Left lung (tissue), 10 donors: ENCODE measurements around the gene KLHL18. TPM values are rescaled to one million over a fixed set of nuclear protein-coding genes. Genes with fewer than 3 reads are reported as not detected.
A peak's percentile ranks its signal among the peaks of the same experiment; 100 is the strongest.
"Not testable (repeated sequence)": the region's sequence is repeated elsewhere in the genome, so short reads cannot be mapped to it uniquely, and the experiment has no call there.

Experiments used
- ATAC-seq: fragments of 200-7000 bp; cut with Tn5 transposase; one replicate; pipeline ENCODE4 v1.9.1; 2020; ENCODE audit warnings: moderate library complexity
- DNase-seq, 4 donors: peaks; one replicate each; pipeline ENCODE4 v3.0.0-alpha.2; 2013 to 2020
- H3K27ac ChIP-seq, 2 donors: fragments of 200-600 bp; sonication (generic) in 1 of 2; one replicate each; pipeline versions ENCODE4 v1.5.0 to v1.8.0; 2020 to 2021
- H3K27me3 ChIP-seq, 2 donors: fragments of 200-600 bp; sonication (generic) in 1 of 2; one replicate each; pipeline versions ENCODE4 v1.5.0 to v1.8.0; 2020 to 2021
- H3K36me3 ChIP-seq, 2 donors: fragments of 200-600 bp; sonication (generic) in 1 of 2; one replicate each; pipeline versions ENCODE4 v1.5.0 to v1.8.0; 2020 to 2021
- H3K4me1 ChIP-seq, 2 donors: fragments of 200-600 bp; one replicate each; pipeline ENCODE4 v1.8.0; 2021
- H3K4me3 ChIP-seq, 2 donors: fragments of 200-600 bp; sonication (generic) in 1 of 2; one replicate each; pipeline versions ENCODE4 v1.5.0 to v1.8.0; 2020 to 2021; ENCODE audit warnings: mild to moderate bottlenecking in 1 of 2
- H3K9me3 ChIP-seq, 2 donors: fragments of 200-600 bp; sonication (generic) in 1 of 2; one replicate each; pipeline versions ENCODE4 v1.5.0 to v1.8.0; 2020 to 2021
- CTCF ChIP-seq, 2 donors: fragments of 200-600 bp; sonication (generic) in 1 of 2; IDR thresholded peaks; one replicate each; pipeline versions ENCODE4 v1.5.0 to v1.8.0; 2021; ENCODE audit warnings: antibody characterized with exemption in 2 of 2
- intact Hi-C, 2 donors: fragments of 100-400 bp; cut with DNase I; formaldehyde crosslinking; loops; one replicate each; pipeline versions ENCODE4 v1.11.2 to v1.14.2; 2022
- polyA plus RNA-seq, 6 donors: library from polyadenylated mRNA; unstranded; fragments of 120-200 nt; gene quantifications; one replicate each; pipeline ENCODE4 v1.2.1, GENCODE V29; 2013; ENCODE audit not compliant: insufficient read length in 6 of 6
- total RNA-seq, 2 donors: library from RNA; stranded (reverse); fragmentation: NEBNext Ultra II Directional; extraction: Animal tissue kit (Norgen Biotek cat#: 25700); gene quantifications; one replicate each; pipeline ENCODE4 v1.2.1, GENCODE V29; 2021
- donor health status: DM: no; HTN: yes; CAD: no.
- donor health status: DM: no; HTN: no; CAD: no.

The KLHL18 gene
- total and polyA plus RNA-seq, 8 donors = 11.9 to 29.5 (median 13.7) TPM

GRCh38 chr3:47362701-47363100 is 80.0 kb downstream of the KLHL18 start:
- no peaks in the 10 kb centered on the region for H3K27me3 ChIP-seq
- no peak for DNase-seq
- H3K36me3 ChIP-seq = peaks cover 0 to 3% of the 10 kb centered on the region in 2 donors
- H3K4me1 ChIP-seq = peaks cover 0 to 29% of the 10 kb centered on the region in 2 donors
- H3K4me3 ChIP-seq = no peak overlapping the region
- intact Hi-C loops = no loop called here
- H3K27ac ChIP-seq = peak overlapping the region in 1 of 2 donors; percentile 79
- no peak for TF ChIP-seq CTCF (IDR thresholded peaks at IDR 0.05)
- H3K9me3 ChIP-seq = peaks cover 0 to 25% of the 10 kb centered on the region in 2 donors
- ATAC-seq = peak; percentile 30

GRCh38 chr3:47365213-47366153 is 82.7 kb downstream of the KLHL18 start:
- Histone ChIP-seq H3K27me3 (no peaks in the 10 kb centered on the region), H3K36me3 (no peaks in the 10 kb centered on the region), H3K9me3 (peaks cover 0 to 2% of the 10 kb centered on the region in 2 donors), H3K4me1 (peaks cover 0 to 34% of the 10 kb centered on the region in 2 donors), H3K4me3 (no peak overlapping the region), H3K27ac (peak overlapping the region in 1 of 2 donors; percentile 43)
- no peak for TF ChIP-seq CTCF (IDR thresholded peaks at IDR 0.05)
- peak in 1 of 4 donors; percentile 28 for DNase-seq
- ATAC-seq = no peak
- intact Hi-C loops = no loop called here

GRCh38 chr3:47366833-47367232 is 84.1 kb downstream of the KLHL18 start:
- no peaks in the 10 kb centered on the region for H3K27me3 ChIP-seq
- no peaks in the 10 kb centered on the region for H3K9me3 ChIP-seq
- ATAC-seq (no peak), DNase-seq (no peak)
- peaks cover 0 to 44% of the 10 kb centered on the region in 2 donors for H3K4me1 ChIP-seq
- no peak overlapping the region for H3K4me3 ChIP-seq
- no peaks in the 10 kb centered on the region for H3K36me3 ChIP-seq
- intact Hi-C loops = no loop called here
- TF ChIP-seq CTCF (IDR thresholded peaks at IDR 0.05) = no peak
- H3K27ac ChIP-seq = no peak overlapping the region

- H3K4me1 ChIP-seq = peaks cover 0 to 44% of the 10 kb centered on the region in 2 donors
- no peak for DNase-seq
- H3K36me3 ChIP-seq = no peaks in the 10 kb centered on the region
- H3K9me3 ChIP-seq = no peaks in the 10 kb centered on the region
- no peaks in the 10 kb centered on the region for H3K27me3 ChIP-seq
- no peak for TF ChIP-seq CTCF (IDR thresholded peaks at IDR 0.05)
- H3K27ac ChIP-seq = no peak overlapping the region
- no peak overlapping the region for H3K4me3 ChIP-seq
- intact Hi-C loops = no loop called here
- no peak for ATAC-seq
These were observed 84.9 kb downstream of the KLHL18 start for GRCh38 chr3:47367631-47368030.

GRCh38 chr3:47370020-47370419 is 87.3 kb downstream of the KLHL18 start:
- DNase-seq, H3K36me3 ChIP-seq, ATAC-seq, H3K9me3 ChIP-seq, H3K4me3 ChIP-seq, H3K27me3 ChIP-seq, intact Hi-C loops: not testable (repeated sequence)
- Histone ChIP-seq H3K27ac (peak overlapping the region in 1 of 2 donors; percentile 14), H3K4me1 (peaks cover 0 to 38% of the 10 kb centered on the region in 2 donors)
